Hepatocyte (in vitro differentiated cells): Measurements from ENCODE around the gene METTL14. TPM values are rescaled to one million over a fixed set of nuclear protein-coding genes. Genes with fewer than 3 reads are reported as not detected.
A peak's percentile ranks its signal among the peaks of the same experiment; 100 is the strongest.

Experiments
- DNase-seq: peaks from one replicate; pipeline ENCODE4 v3.0.0-alpha.2; 2016; ENCODE audit warnings: low spot score
- H2AFZ ChIP-seq: fragments of 200-600 bp; sonication (generic); 2 replicates; pipeline ENCODE4 v1.6.0; 2016; ENCODE audit warnings: antibody characterized with exemption, mild to moderate bottlenecking
- H3K27ac ChIP-seq: fragments of 200-600 bp; sonication (generic); 2 replicates; pipeline ENCODE4 v1.5.1; 2016; ENCODE audit warnings: mild to moderate bottlenecking
- H3K27me3 ChIP-seq: fragments of 200-600 bp; sonication (generic); 2 replicates; pipeline ENCODE4 v1.6.1; 2016
- H3K36me3 ChIP-seq: fragments of 200-600 bp; sonication (generic); replicated peaks from 2 replicates; pipeline ENCODE4 v1.5.1; 2016; ENCODE audit warnings: low read depth; ENCODE audit not compliant: insufficient read depth
- H3K4me1 ChIP-seq: fragments of 200-600 bp; sonication (generic); 2 replicates; pipeline ENCODE4 v1.5.1; 2016; ENCODE audit warnings: mild to moderate bottlenecking, moderate library complexity; ENCODE audit not compliant: insufficient read depth
- H3K4me2 ChIP-seq: fragments of 200-600 bp; sonication (generic); 2 replicates; pipeline ENCODE4 v1.6.0; 2016
- H3K4me3 ChIP-seq: fragments of 200-600 bp; sonication (generic); 2 replicates; pipeline ENCODE4 v1.5.1; 2016; ENCODE audit warnings: mild to moderate bottlenecking
- H3K79me2 ChIP-seq: fragments of 200-600 bp; sonication (generic); 2 replicates; pipeline ENCODE4 v1.6.0; 2017; ENCODE audit warnings: mild to moderate bottlenecking
- H3K9me2 ChIP-seq: fragments of 200-600 bp; sonication (generic); replicated peaks from 2 replicates; pipeline ENCODE4 v1.6.0; 2017; ENCODE audit warnings: mild to moderate bottlenecking; ENCODE audit not compliant: insufficient read depth
- H3K9me3 ChIP-seq: fragments of 200-600 bp; sonication (generic); 2 replicates; pipeline ENCODE4 v1.5.1; 2016; ENCODE audit warnings: low read depth, mild to moderate bottlenecking
- H4K20me1 ChIP-seq: fragments of 200-600 bp; sonication (generic); 2 replicates; pipeline ENCODE4 v1.6.0; 2016; ENCODE audit warnings: mild to moderate bottlenecking; ENCODE audit not compliant: insufficient read depth, poor library complexity, severe bottlenecking
- EZH2 ChIP-seq: fragments of 200-600 bp; sonication (generic); IDR thresholded peaks from 2 replicates; pipeline ENCODE4 v1.6.1; 2016; ENCODE audit warnings: antibody characterized with exemption, mild to moderate bottlenecking, borderline replicate concordance
- EZH2phosphoT487 ChIP-seq: fragments of 200-600 bp; sonication (generic); IDR thresholded peaks from one replicate; pipeline ENCODE4 v1.6.1; 2018; ENCODE audit warnings: antibody characterized with exemption, mild to moderate bottlenecking, low read depth, moderate library complexity; ENCODE audit not compliant: unreplicated experiment, severe bottlenecking
- WGBS: methylation state at CpG from one replicate; pipeline ENCODE4 v1.1.6; 2016; ENCODE audit warnings: low lambda C conversion rate; ENCODE audit errors: missing lambda C conversion rate; 5-methylcytosine and 5-hydroxymethylcytosine counted together
- polyA plus RNA-seq: library from polyadenylated mRNA; unstranded; fragments of >200 nt; fragmentation: Nextera tagmentation; extraction: Ambion mirVana; gene quantifications from 2 replicates; pipeline ENCODE4 v1.2.1, GENCODE V29; 2016
- total RNA-seq: library from RNA; depleted of rRNA; stranded (reverse); fragments of >200 nt; gene quantifications from 2 replicates; pipeline ENCODE4 v1.2.3, GENCODE V29; 2014
- TF ChIP-seq, protein P1 (sequence below): fragments of 200-600 bp; sonication (generic); IDR thresholded peaks from 2 replicates; pipeline ENCODE4 v1.5.1; 2016; ENCODE audit warnings: antibody characterized with exemption, mild to moderate bottlenecking; ENCODE audit not compliant: poor library complexity

METTL14 gene
- total and polyA plus RNA-seq, 2 experiments from 2014 or later: 18.3 to 24.4 TPM

DNA sequence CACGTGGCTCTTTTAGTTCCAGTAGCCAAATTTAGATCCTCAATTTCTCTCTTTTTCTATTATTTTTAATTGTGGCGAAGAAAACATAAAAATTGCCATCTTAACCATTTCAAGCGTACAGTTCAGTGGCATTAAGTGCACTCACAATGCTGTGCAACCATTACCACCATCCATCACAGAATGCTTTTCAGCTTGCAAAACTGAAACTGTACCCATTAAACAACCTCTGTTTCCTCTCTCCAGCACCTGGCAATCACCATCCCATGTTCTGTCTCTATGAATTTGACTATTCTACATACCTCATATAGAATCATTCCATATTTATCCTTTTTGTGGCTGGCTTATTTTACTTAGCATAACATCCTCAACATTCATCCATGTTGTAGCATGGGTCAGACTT is 74.9 kb downstream of the METTL14 start:
- Histone ChIP-seq H3K27ac (no peak overlapping the region), H3K9me3 (no peaks in the 10 kb centered on the region), H3K4me1 (peaks cover 39% of the 10 kb centered on the region), H3K9me2 (no peaks in the 10 kb centered on the region), H3K36me3 (no peaks in the 10 kb centered on the region), H3K27me3 (no peaks in the 10 kb centered on the region), H2AFZ (no peak overlapping the region), H4K20me1 (no peaks in the 10 kb centered on the region), H3K79me2 (peaks cover 2% of the 10 kb centered on the region), H3K4me3 (no peak overlapping the region), H3K4me2 (no peak overlapping the region)
- DNase-seq: no peak
- WGBS: 96% methylated on average over 3 of the region's 3 CpGs
- TF ChIP-seq, protein P1, sequence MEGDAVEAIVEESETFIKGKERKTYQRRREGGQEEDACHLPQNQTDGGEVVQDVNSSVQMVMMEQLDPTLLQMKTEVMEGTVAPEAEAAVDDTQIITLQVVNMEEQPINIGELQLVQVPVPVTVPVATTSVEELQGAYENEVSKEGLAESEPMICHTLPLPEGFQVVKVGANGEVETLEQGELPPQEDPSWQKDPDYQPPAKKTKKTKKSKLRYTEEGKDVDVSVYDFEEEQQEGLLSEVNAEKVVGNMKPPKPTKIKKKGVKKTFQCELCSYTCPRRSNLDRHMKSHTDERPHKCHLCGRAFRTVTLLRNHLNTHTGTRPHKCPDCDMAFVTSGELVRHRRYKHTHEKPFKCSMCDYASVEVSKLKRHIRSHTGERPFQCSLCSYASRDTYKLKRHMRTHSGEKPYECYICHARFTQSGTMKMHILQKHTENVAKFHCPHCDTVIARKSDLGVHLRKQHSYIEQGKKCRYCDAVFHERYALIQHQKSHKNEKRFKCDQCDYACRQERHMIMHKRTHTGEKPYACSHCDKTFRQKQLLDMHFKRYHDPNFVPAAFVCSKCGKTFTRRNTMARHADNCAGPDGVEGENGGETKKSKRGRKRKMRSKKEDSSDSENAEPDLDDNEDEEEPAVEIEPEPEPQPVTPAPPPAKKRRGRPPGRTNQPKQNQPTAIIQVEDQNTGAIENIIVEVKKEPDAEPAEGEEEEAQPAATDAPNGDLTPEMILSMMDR: no peak
- TF ChIP-seq EZH2 (no peak), EZH2phosphoT487 (no peak)

DNA sequence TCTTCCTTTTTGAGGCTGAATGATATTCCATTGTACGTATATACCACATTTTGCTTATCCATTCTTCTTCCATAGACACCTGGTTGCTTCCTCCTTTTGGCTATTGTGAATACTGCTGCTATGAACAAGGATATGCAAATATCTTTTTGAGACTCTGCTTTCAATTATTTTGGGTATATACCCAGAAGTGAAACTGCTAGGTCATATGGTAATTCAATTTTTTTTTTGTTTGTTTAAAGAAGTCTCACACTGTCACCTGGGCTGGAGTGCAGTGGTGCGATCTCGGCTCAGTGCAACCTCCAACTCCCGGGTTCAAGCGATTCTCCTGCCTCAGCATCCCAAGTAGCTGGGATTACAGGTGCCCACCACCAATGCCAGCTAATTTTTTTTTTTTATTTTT is 75.3 kb downstream of the METTL14 start:
- Histone ChIP-seq H3K79me2 (peaks cover 2% of the 10 kb centered on the region), H3K36me3 (no peaks in the 10 kb centered on the region), H3K4me3 (no peak overlapping the region), H4K20me1 (no peaks in the 10 kb centered on the region), H3K4me2 (no peak overlapping the region), H2AFZ (no peak overlapping the region), H3K9me3 (no peaks in the 10 kb centered on the region), H3K27ac (no peak overlapping the region), H3K27me3 (no peaks in the 10 kb centered on the region), H3K9me2 (no peaks in the 10 kb centered on the region), H3K4me1 (peaks cover 36% of the 10 kb centered on the region)
- over 99% methylated on average over 5 of the region's 5 CpGs for WGBS
- no peak for DNase-seq
- TF ChIP-seq, protein P1: no peak
- no peak for TF ChIP-seq EZH2phosphoT487
- no peak for TF ChIP-seq EZH2

DNA sequence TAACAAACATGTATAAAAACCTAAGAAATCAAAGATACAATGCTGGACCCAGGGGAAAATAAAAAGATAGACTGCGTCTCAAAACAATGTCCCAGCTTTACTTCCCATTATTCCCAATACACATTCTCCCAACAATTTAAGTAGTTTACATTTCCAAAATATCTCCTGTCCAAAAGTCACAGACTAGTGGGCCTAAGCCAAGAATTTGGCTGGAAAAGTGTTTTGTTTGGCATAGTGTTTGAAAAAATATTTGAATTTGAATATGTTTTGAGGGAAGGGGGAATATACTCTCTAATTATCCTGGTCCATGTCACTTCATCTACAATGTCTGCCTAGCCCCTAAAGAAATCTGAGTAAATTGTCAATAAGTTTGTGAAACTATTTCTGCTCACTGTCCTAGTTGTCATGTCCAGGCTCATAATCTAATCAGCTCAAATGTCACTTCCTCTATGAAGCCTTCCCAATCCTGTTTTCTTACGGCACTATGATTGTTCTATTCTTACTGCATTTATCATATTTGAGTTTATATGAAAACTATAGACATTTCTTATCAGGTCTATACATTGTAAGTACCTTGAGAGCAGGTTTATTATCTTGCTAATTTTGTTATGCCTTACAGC is 76.3 kb downstream of the METTL14 start:
- Histone ChIP-seq H3K9me2 (no peaks in the 10 kb centered on the region), H3K27me3 (no peaks in the 10 kb centered on the region), H3K4me2 (no peak overlapping the region), H4K20me1 (no peaks in the 10 kb centered on the region), H3K27ac (peak overlapping the region; percentile 44), H3K9me3 (no peaks in the 10 kb centered on the region), H2AFZ (no peak overlapping the region), H3K36me3 (no peaks in the 10 kb centered on the region), H3K4me1 (peaks cover 36% of the 10 kb centered on the region), H3K79me2 (peaks cover 2% of the 10 kb centered on the region), H3K4me3 (no peak overlapping the region)
- TF ChIP-seq EZH2 (no peak), EZH2phosphoT487 (no peak)
- TF ChIP-seq, protein P1: no peak
- 88% methylated on average over 2 of the region's 2 CpGs for WGBS
- DNase-seq: no peak

DNA sequence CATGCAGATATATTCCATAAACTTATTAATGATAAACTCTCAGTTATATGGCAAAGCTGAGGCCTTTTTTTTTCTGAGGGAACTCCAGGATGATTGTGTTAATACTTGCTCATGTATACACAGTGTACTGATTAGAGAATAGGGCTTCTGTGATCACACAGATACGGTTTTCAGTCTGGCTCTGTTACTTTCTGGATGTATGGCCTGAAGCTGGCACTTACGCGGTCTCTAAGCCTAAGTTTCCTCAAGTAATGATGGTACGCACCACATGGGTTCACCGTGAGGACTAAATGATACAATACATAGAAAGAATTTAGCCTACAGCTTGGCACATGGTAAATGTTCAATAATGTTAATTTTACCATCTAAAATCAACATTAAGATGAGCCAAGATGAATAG is 77.0 kb downstream of the METTL14 start:
- DNase-seq: no peak
- Histone ChIP-seq H3K9me2 (no peaks in the 10 kb centered on the region), H3K4me2 (no peak overlapping the region), H3K4me1 (peaks cover 29% of the 10 kb centered on the region), H3K36me3 (no peaks in the 10 kb centered on the region), H4K20me1 (no peaks in the 10 kb centered on the region), H3K4me3 (no peak overlapping the region), H3K79me2 (peaks cover 2% of the 10 kb centered on the region), H3K9me3 (no peaks in the 10 kb centered on the region), H2AFZ (no peak overlapping the region), H3K27me3 (no peaks in the 10 kb centered on the region), H3K27ac (peak overlapping the region; percentile 44)
- 78% methylated on average over 5 of the region's 5 CpGs for WGBS
- TF ChIP-seq, protein P1: no peak
- no peak for TF ChIP-seq EZH2phosphoT487
- TF ChIP-seq EZH2: no peak
